Fibroblast of lung (primary cell): ENCODE data around the gene CACNA1S.

ENCODE experiments used
- EZH2 ChIP-seq: IDR thresholded peaks from 2 replicates; pipeline ENCODE4 v1.5.1; 2012; ENCODE audit warnings: low read length, control low read depth, mild to moderate bottlenecking; ENCODE audit errors: missing control alignments
- TF ChIP-seq, protein P1 (sequence below), 2 donors: IDR thresholded peaks in 1 of 2; conservative IDR thresholded peaks in 1 of 2; 1 replicate in 1 of 2; 2 replicates in 1 of 2; pipeline ENCODE4 v1.5.1; 2011 to 2012; ENCODE audit warnings: low read length in 2 of 2, control low read depth in 1 of 2, inconsistent platforms in 1 of 2, low read depth in 1 of 2, mild to moderate bottlenecking in 1 of 2

GRCh38 chr1:201103666-201104065 lies 8.6 kb downstream of the CACNA1S start:
- TF ChIP-seq, protein P1, sequence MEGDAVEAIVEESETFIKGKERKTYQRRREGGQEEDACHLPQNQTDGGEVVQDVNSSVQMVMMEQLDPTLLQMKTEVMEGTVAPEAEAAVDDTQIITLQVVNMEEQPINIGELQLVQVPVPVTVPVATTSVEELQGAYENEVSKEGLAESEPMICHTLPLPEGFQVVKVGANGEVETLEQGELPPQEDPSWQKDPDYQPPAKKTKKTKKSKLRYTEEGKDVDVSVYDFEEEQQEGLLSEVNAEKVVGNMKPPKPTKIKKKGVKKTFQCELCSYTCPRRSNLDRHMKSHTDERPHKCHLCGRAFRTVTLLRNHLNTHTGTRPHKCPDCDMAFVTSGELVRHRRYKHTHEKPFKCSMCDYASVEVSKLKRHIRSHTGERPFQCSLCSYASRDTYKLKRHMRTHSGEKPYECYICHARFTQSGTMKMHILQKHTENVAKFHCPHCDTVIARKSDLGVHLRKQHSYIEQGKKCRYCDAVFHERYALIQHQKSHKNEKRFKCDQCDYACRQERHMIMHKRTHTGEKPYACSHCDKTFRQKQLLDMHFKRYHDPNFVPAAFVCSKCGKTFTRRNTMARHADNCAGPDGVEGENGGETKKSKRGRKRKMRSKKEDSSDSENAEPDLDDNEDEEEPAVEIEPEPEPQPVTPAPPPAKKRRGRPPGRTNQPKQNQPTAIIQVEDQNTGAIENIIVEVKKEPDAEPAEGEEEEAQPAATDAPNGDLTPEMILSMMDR (conservative IDR thresholded peaks at IDR 0.05 in 1 of 2, IDR thresholded peaks at IDR 0.05 in 1 of 2; ENCODE audit: low read depth in 1 of 2, low read length in 2 of 2) = no peak
- TF ChIP-seq EZH2 = no peak
